IMR-90 (cell line): ENCODE measurements around the gene ANKRD13A. TPM values are rescaled to one million over a fixed set of nuclear protein-coding genes. Genes with fewer than 3 reads are reported as not detected.

Source experiments
- ATAC-seq: fragments of 200-7000 bp; cut with Tn5 transposase; 2 replicates; pipeline ENCODE4 v1.9.1; 2020; ENCODE audit warnings: low read depth, mild to moderate bottlenecking, moderate library complexity
- BruUV-seq: library from RNA; stranded (reverse); fragments of 400-500 nt; replicated peaks from 2 replicates; lab custom pipeline; 2021; lab: Mats Ljungman, UMichigan
- CTCF ChIA-PET: fragments of 300-600 bp; formaldehyde crosslinking; extraction: SDS; loops from one replicate; lab custom pipeline; 2021; ENCODE audit warnings: antibody characterized with exemption; lab: Yijun Ruan, JAX
- POLR2A ChIA-PET: fragments of 300-600 bp; sonication (Branson Sonifier 250); formaldehyde crosslinking; loops from one replicate; lab custom pipeline; 2022; ENCODE audit warnings: antibody characterized with exemption; ENCODE audit not compliant: unreplicated experiment; lab: Charles Lee
- DNase-seq: peaks from one replicate; pipeline ENCODE4 v3.0.0; 2013
- H2AFZ ChIP-seq: replicated peaks from 2 replicates; pipeline ENCODE3; 2013; ENCODE audit warnings: low read length, mild to moderate bottlenecking; ENCODE audit not compliant: poor library complexity
- H2AK5ac ChIP-seq: 2 replicates; pipeline ENCODE4 v1.6.1; 2013; ENCODE audit warnings: low read depth, low read length, inconsistent platforms
- H2AK9ac ChIP-seq: replicated peaks from 2 replicates; pipeline ENCODE3; 2013; ENCODE audit warnings: mild to moderate bottlenecking, low read depth, low read length, moderate library complexity; ENCODE audit not compliant: poor library complexity
- H2BK120ac ChIP-seq: 2 replicates; pipeline ENCODE4 v1.6.1; 2013; ENCODE audit warnings: low read depth, low read length, inconsistent platforms
- H2BK15ac ChIP-seq: 3 replicates; pipeline ENCODE4 v1.6.1; 2013; ENCODE audit warnings: low read depth, low read length, inconsistent platforms
- H2BK20ac ChIP-seq: 2 replicates; pipeline ENCODE4 v1.6.1; 2013; ENCODE audit warnings: low read depth, mild to moderate bottlenecking, inconsistent platforms, low read length, moderate library complexity
- H2BK5ac ChIP-seq: 2 replicates; pipeline ENCODE4 v1.6.1; 2013; ENCODE audit warnings: mild to moderate bottlenecking, low read depth, low read length, inconsistent platforms; ENCODE audit not compliant: poor library complexity, severe bottlenecking
- H3K14ac ChIP-seq: replicated peaks from 2 replicates; pipeline ENCODE4 v1.6.1; 2013; ENCODE audit warnings: low read depth, low read length, inconsistent platforms
- H3K18ac ChIP-seq: 2 replicates; pipeline ENCODE4 v1.6.1; 2013; ENCODE audit warnings: low read depth, low read length, control low read depth
- H3K23ac ChIP-seq: 2 replicates; pipeline ENCODE4 v1.6.1; 2013; ENCODE audit warnings: low read depth, low read length, inconsistent platforms
- H3K27ac ChIP-seq: 2 replicates; pipeline ENCODE4 v1.5.1; 2013; ENCODE audit warnings: mild to moderate bottlenecking, control low read depth, low read length; ENCODE audit not compliant: insufficient read depth
- H3K27me3 ChIP-seq: 2 replicates; pipeline ENCODE4 v1.6.1; 2013; ENCODE audit warnings: low read length; ENCODE audit not compliant: control insufficient read depth, insufficient read depth
- H3K36me3 ChIP-seq: 2 replicates; pipeline ENCODE4 v1.6.1; 2013; ENCODE audit warnings: low read length, mixed read lengths; ENCODE audit not compliant: control insufficient read depth, insufficient read depth
- H3K4ac ChIP-seq: 2 replicates; pipeline ENCODE4 v1.6.1; 2013; ENCODE audit warnings: low read depth, low read length, inconsistent platforms
- H3K4me1 ChIP-seq: 2 replicates; pipeline ENCODE4 v1.6.1; 2013; ENCODE audit warnings: low read length, mixed read lengths; ENCODE audit not compliant: control insufficient read depth, insufficient read depth
- H3K4me2 ChIP-seq: 2 replicates; pipeline ENCODE4 v1.6.1; 2013; ENCODE audit warnings: low read depth, mild to moderate bottlenecking, control low read depth, low read length, moderate library complexity
- H3K4me3 ChIP-seq: 2 replicates; pipeline ENCODE4 v1.5.1; 2013; ENCODE audit warnings: low read depth, mild to moderate bottlenecking, control low read depth, low read length, moderate library complexity; ENCODE audit not compliant: insufficient read depth
- H3K56ac ChIP-seq: 2 replicates; pipeline ENCODE4 v1.6.1; 2013; ENCODE audit warnings: low read length, inconsistent platforms; ENCODE audit not compliant: insufficient read depth; ENCODE audit errors: extremely low read depth
- H3K79me1 ChIP-seq, 2 experiments: 2 replicates each; pipeline ENCODE4 v1.6.1; 2013; ENCODE audit warnings: low read length in 2 of 2, inconsistent platforms in 1 of 2, low read depth in 1 of 2
- H3K9ac ChIP-seq: 2 replicates; pipeline ENCODE4 v1.6.1; 2013; ENCODE audit warnings: low read depth, low read length, control low read depth
- H3K9me1 ChIP-seq: 2 replicates; pipeline ENCODE4 v1.6.1; 2013; ENCODE audit warnings: low read length, inconsistent platforms; ENCODE audit not compliant: insufficient read depth
- H3K9me3 ChIP-seq: 2 replicates; pipeline ENCODE4 v1.6.1; 2013; ENCODE audit warnings: low read length; ENCODE audit not compliant: control insufficient read depth, insufficient read depth
- H4K20me1 ChIP-seq: 2 replicates; pipeline ENCODE4 v1.6.1; 2013; ENCODE audit warnings: low read length, inconsistent platforms; ENCODE audit not compliant: insufficient read depth
- H4K5ac ChIP-seq: 2 replicates; pipeline ENCODE4 v1.6.1; 2013; ENCODE audit warnings: mild to moderate bottlenecking, low read depth, low read length, control low read depth
- H4K8ac ChIP-seq, 2 experiments: 2 replicates each; pipeline ENCODE4 v1.6.1; 2013; ENCODE audit warnings: low read depth in 2 of 2, low read length in 2 of 2, control low read depth in 1 of 2, inconsistent platforms in 1 of 2
- H4K91ac ChIP-seq: 2 replicates; pipeline ENCODE4 v1.6.1; 2013; ENCODE audit warnings: low read depth, low read length, inconsistent platforms; ENCODE audit not compliant: insufficient read depth
- MAZ ChIP-seq: IDR thresholded peaks from 2 replicates; pipeline ENCODE4 v1.6.1; 2012; ENCODE audit warnings: low read depth, mild to moderate bottlenecking, low read length, improper control_type of control experiment, moderate library complexity, borderline replicate concordance
- SMC3 ChIP-seq: fragments of 150-350 bp; IDR thresholded peaks from 2 replicates; pipeline ENCODE4 v1.6.1; 2016; ENCODE audit warnings: low read depth, mild to moderate bottlenecking, antibody characterized with exemption, low read length, moderate library complexity
- WGBS, 2 experiments: methylation state at CpG; one replicate each; pipeline versions ENCODE4 v1.1.5 to v1.1.7; 2013; ENCODE audit warnings: missing lambda C conversion rate in 2 of 2; ENCODE audit not compliant: insufficient read length in 1 of 2; ENCODE audit errors: extremely low coverage in 2 of 2; 5-methylcytosine and 5-hydroxymethylcytosine counted together
- dilution Hi-C: fragments of 300-500 bp; cut with HindIII; formaldehyde crosslinking; loops from one replicate; pipeline ENCODE4 v1.14.3; 2018; ENCODE audit warnings: low sequenced_read_pairs; ENCODE audit not compliant: unreplicated experiment
- in situ Hi-C: fragments of 300-500 bp; cut with MboI; formaldehyde crosslinking; loops from 3 replicates; pipeline ENCODE4 v1.14.3; 2019; ENCODE audit warnings: low sequenced_read_pairs, inconsistent platforms, mixed read lengths
- intact Hi-C: fragments of 100-400 bp; cut with micrococcal nuclease; formaldehyde crosslinking; loops from 2 replicates; pipeline ENCODE4 v1.10.0; 2022
- polyA plus RNA-seq, 3 experiments: library from polyadenylated mRNA; depleted of rRNA; stranded (reverse); fragments of >200 nt; gene quantifications; 2 replicates each; pipeline ENCODE4 v1.2.3, GENCODE V29; 2012; ENCODE audit warnings: low replicate concordance in 1 of 3
- total RNA-seq: library from RNA; depleted of rRNA; stranded (reverse); fragments of >200 nt; gene quantifications from 2 replicates; pipeline ENCODE4 v1.2.3, GENCODE V29; 2012
- TF ChIP-seq, protein P1 (sequence below): fragments of 150-350 bp; IDR thresholded peaks from 2 replicates; pipeline ENCODE4 v1.6.1; 2016; ENCODE audit warnings: low read depth, mild to moderate bottlenecking, low read length, moderate library complexity, borderline replicate concordance
- TF ChIP-seq, protein P2 (sequence below): conservative IDR thresholded peaks from 2 replicates; pipeline ENCODE4 v1.5.1; 2012; ENCODE audit warnings: mild to moderate bottlenecking, low read depth, low read length, improper control_type of control experiment

Gene ANKRD13A
- total and polyA plus RNA-seq, 2 of the 4 experiments (the other 2 are of a cell fraction), result 299 to 449 TPM

DNA sequence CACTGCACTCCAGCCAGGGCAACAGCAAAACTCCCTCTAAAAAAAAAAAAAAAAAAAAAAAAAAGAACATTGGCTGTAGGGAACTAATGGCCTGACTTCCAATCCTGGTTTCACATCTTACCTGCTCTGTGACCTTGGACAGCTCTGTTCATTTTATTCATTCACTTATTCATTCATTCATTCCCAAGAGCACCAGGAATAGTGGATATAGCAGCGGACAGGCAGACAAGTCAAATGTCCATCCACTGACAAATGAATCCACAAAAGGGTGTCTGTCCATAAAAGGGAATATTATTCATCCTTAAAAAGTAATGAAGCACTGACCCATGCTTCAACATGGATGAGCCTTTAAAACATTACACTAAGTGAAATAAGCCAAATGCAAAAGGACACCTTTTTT is 76.7 kb downstream of the ANKRD13A start:
- H3K9ac ChIP-seq, result no peak overlapping the region
- no peak overlapping the region for H2BK20ac ChIP-seq
- no peak overlapping the region for H3K23ac ChIP-seq
- H2BK15ac ChIP-seq, result no peak overlapping the region
- H4K8ac ChIP-seq, result no peak overlapping the region
- H3K4me2 ChIP-seq, result no peak overlapping the region
- H3K56ac ChIP-seq, result no peak overlapping the region
- in situ Hi-C loops, result no loop called here
- no peak overlapping the region for H3K4me3 ChIP-seq
- DNase-seq, result no peak
- no peak for ATAC-seq
- POLR2A ChIA-PET, result no interaction called here
- H4K20me1 ChIP-seq, result no peaks in the 10 kb centered on the region
- H2BK120ac ChIP-seq, result no peak overlapping the region
- no peaks in the 10 kb centered on the region for H3K9me3 ChIP-seq
- no peak overlapping the region for H2BK5ac ChIP-seq
- WGBS, 2 experiments, result no CpG with 5 or more reads among the region's 1 CpG
- no peak overlapping the region for H2AK5ac ChIP-seq
- no peaks in the 10 kb centered on the region for H3K79me1 ChIP-seq
- H2AK9ac ChIP-seq, result no peak overlapping the region
- BruUV-seq, result no TSS peak
- peaks cover 4% of the 10 kb centered on the region; the same call in 1 of the 2 replicates for H3K9me1 ChIP-seq
- TF ChIP-seq SMC3, result no peak
- TF ChIP-seq MAZ, result no peak
- TF ChIP-seq, protein P1, sequence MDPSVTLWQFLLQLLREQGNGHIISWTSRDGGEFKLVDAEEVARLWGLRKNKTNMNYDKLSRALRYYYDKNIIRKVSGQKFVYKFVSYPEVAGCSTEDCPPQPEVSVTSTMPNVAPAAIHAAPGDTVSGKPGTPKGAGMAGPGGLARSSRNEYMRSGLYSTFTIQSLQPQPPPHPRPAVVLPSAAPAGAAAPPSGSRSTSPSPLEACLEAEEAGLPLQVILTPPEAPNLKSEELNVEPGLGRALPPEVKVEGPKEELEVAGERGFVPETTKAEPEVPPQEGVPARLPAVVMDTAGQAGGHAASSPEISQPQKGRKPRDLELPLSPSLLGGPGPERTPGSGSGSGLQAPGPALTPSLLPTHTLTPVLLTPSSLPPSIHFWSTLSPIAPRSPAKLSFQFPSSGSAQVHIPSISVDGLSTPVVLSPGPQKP, result no peak
- TF ChIP-seq, protein P2, sequence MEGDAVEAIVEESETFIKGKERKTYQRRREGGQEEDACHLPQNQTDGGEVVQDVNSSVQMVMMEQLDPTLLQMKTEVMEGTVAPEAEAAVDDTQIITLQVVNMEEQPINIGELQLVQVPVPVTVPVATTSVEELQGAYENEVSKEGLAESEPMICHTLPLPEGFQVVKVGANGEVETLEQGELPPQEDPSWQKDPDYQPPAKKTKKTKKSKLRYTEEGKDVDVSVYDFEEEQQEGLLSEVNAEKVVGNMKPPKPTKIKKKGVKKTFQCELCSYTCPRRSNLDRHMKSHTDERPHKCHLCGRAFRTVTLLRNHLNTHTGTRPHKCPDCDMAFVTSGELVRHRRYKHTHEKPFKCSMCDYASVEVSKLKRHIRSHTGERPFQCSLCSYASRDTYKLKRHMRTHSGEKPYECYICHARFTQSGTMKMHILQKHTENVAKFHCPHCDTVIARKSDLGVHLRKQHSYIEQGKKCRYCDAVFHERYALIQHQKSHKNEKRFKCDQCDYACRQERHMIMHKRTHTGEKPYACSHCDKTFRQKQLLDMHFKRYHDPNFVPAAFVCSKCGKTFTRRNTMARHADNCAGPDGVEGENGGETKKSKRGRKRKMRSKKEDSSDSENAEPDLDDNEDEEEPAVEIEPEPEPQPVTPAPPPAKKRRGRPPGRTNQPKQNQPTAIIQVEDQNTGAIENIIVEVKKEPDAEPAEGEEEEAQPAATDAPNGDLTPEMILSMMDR, result no peak
- dilution Hi-C loops, result no loop called here
- no peak overlapping the region for H3K27ac ChIP-seq
- H3K18ac ChIP-seq, result no peak overlapping the region
- H3K14ac ChIP-seq, result no peak overlapping the region
- H3K4me1 ChIP-seq, result 0 out of 2 replicates have a peak, but pooled peaks cover 2% of the 10 kb centered on the region
- intact Hi-C loops, result no loop called here
- CTCF ChIA-PET, result no interaction called here
- H3K27me3 ChIP-seq, result no peaks in the 10 kb centered on the region
- no peak overlapping the region for H2AFZ ChIP-seq
- H3K36me3 ChIP-seq, result no peaks in the 10 kb centered on the region
- H4K91ac ChIP-seq, result no peak overlapping the region
- H4K5ac ChIP-seq, result no peak overlapping the region
- no peak overlapping the region for H3K4ac ChIP-seq
